Pancreas (tissue), 10 donors: ENCODE measurements around the gene DGKI. TPM values are rescaled to one million over a fixed set of nuclear protein-coding genes. Genes with fewer than 3 reads are reported as not detected.
A peak's percentile ranks its signal among the peaks of the same experiment; 100 is the strongest.

Experiments
- ATAC-seq, 4 donors: fragments of 200-7000 bp; cut with Tn5 transposase; one replicate each; pipeline versions ENCODE4 v1.8.0 to v1.9.1; 2020; ENCODE audit warnings: mild to moderate bottlenecking in 4 of 4, moderate library complexity in 4 of 4
- DNase-seq, 6 donors: peaks; one replicate each; pipeline ENCODE4 v3.0.0-alpha.2; 2020
- FAIRE-seq: peaks from 2 replicates; lab custom pipeline; 2012; peaks lifted over from hg19 to GRCh38; lab: Jason Lieb, UNC
- H3K27ac ChIP-seq, 4 donors: fragments of 200-600 bp; sonication (generic); 1 replicate in 3 of 4; 2 replicates in 1 of 4; pipeline versions ENCODE4 v1.5.0 to v1.8.0; 2020
- H3K27me3 ChIP-seq, 4 donors: fragments of 200-600 bp; one replicate each; pipeline ENCODE4 v1.8.0; 2021
- H3K36me3 ChIP-seq, 3 donors: fragments of 200-600 bp; sonication (generic) in 1 of 3; one replicate each; pipeline versions ENCODE4 v1.5.0 to v1.8.0; 2020 to 2021
- H3K4me1 ChIP-seq, 3 donors: fragments of 200-600 bp; one replicate each; pipeline ENCODE4 v1.8.0; 2021
- H3K4me3 ChIP-seq, 4 donors: fragments of 200-600 bp; sonication (generic) in 2 of 4; one replicate each; pipeline versions ENCODE4 v1.5.0 to v1.8.0; 2020 to 2021
- H3K9me3 ChIP-seq, 4 donors: fragments of 200-600 bp; one replicate each; pipeline ENCODE4 v1.8.0; 2021
- WGBS, 2 donors: extraction: QIAGEN DNeasy Blood & Tissue Kit; methylation state at CpG; one replicate each; pipeline ENCODE4 v1.1.7; 2013; 5-methylcytosine and 5-hydroxymethylcytosine counted together
- intact Hi-C, 3 donors: fragments of 100-400 bp; cut with DNase I; formaldehyde crosslinking; loops; one replicate each; pipeline versions ENCODE4 v1.11.1 to v1.14.2; 2022
- polyA plus RNA-seq, 2 donors: library from polyadenylated mRNA; stranded (reverse); fragments of 200-250 nt; gene quantifications; one replicate each; pipeline ENCODE4 v1.2.3, GENCODE V29; 2013
- total RNA-seq, 6 donors: library from RNA; stranded (reverse); fragmentation: NEBNext Ultra II Directional in 4 of 6; extraction: Animal tissue kit (Norgen Biotek cat#: 25700) in 4 of 6; gene quantifications; one replicate each; pipeline versions ENCODE4 v1.2.1 to v1.2.4, GENCODE V29; 2021 to 2023
- TF ChIP-seq, protein P1 (sequence below), 4 donors: fragments of 200-600 bp; sonication (generic) in 3 of 4; IDR thresholded peaks; one replicate each; pipeline versions ENCODE4 v1.5.0 to v1.8.0; 2021; ENCODE audit warnings: antibody characterized with exemption in 4 of 4
- donor health status: healthy with polysubstance abuse.
- donor health status: DM: no; HTN: no; CAD: no; lungs with moderate emphysema.
- donor health status: DM: no; HTN: no; CAD: no.
- donor health status: control.
- donor health status: control.
- donor health status: Bipolar disorder and iron deficiency.
- donor health status: DM: yes; HTN: yes; CAD: no.
- donor health status: DM: no; HTN: no; CAD: no.
- donor health status: DM: no; HTN: no; CAD: no.
- donor health status: DM: yes; HTN: yes; CAD: no.

The DGKI gene
- total and polyA plus RNA-seq, 8 donors, result 0.04 to 0.81 (median 0.15) TPM

GRCh38 chr7:137597856-137598255 lies 248.9 kb downstream of the DGKI start:
- DNase-seq (no peak), FAIRE-seq (no peak), ATAC-seq (no peak)
- Histone ChIP-seq H3K27me3 (no peaks in the 10 kb centered on the region), H3K27ac (no peak overlapping the region), H3K9me3 (no peaks in the 10 kb centered on the region), H3K4me3 (no peak overlapping the region), H3K4me1 (no peaks in the 10 kb centered on the region), H3K36me3 (no peaks in the 10 kb centered on the region)
- 61 to 65% methylated on average over 4 of the region's 4 CpGs for WGBS, 2 donors
- TF ChIP-seq, protein P1, sequence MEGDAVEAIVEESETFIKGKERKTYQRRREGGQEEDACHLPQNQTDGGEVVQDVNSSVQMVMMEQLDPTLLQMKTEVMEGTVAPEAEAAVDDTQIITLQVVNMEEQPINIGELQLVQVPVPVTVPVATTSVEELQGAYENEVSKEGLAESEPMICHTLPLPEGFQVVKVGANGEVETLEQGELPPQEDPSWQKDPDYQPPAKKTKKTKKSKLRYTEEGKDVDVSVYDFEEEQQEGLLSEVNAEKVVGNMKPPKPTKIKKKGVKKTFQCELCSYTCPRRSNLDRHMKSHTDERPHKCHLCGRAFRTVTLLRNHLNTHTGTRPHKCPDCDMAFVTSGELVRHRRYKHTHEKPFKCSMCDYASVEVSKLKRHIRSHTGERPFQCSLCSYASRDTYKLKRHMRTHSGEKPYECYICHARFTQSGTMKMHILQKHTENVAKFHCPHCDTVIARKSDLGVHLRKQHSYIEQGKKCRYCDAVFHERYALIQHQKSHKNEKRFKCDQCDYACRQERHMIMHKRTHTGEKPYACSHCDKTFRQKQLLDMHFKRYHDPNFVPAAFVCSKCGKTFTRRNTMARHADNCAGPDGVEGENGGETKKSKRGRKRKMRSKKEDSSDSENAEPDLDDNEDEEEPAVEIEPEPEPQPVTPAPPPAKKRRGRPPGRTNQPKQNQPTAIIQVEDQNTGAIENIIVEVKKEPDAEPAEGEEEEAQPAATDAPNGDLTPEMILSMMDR (IDR thresholded peaks at IDR 0.05), result no peak
- intact Hi-C loops, result no loop called here

DNA sequence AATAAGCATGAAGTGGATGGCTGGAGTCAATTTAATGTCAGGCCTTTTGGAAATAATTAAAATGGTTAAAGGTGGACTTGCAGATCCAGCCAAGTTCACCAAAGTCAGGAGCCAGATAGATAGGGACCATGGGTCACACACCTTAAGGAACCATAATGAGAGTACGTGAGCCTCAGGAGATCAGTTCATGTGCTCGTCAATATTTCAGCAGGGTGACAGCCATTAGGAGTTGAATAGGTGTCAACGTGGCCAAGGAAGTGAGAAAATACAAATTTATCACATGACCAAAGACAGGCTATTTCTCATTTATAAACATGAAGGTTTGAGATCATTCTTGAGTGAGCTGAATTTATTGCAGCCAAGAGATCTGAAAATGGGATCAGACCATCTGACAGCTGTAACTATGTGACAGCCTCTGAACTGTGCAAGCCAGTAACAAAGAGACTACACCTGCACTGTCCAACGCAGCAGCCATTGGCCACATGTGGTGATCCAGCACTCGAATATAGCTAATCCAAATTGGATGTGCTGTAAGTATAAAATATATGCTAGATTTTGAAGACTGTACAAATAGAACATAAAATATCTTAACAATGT lies 253.6 kb downstream of the DGKI start:
- Histone ChIP-seq H3K9me3 (no peaks in the 10 kb centered on the region), H3K4me1 (no peaks in the 10 kb centered on the region), H3K27ac (no peak overlapping the region), H3K27me3 (no peaks in the 10 kb centered on the region), H3K36me3 (no peaks in the 10 kb centered on the region), H3K4me3 (no peak overlapping the region)
- no peak for DNase-seq
- TF ChIP-seq, protein P1 (IDR thresholded peaks at IDR 0.05), result no peak
- intact Hi-C loops, result no loop called here
- 57 to 65% methylated on average over 5 of the region's 5 CpGs for WGBS, 2 donors
- no peak for FAIRE-seq
- ATAC-seq, result no peak

DNA sequence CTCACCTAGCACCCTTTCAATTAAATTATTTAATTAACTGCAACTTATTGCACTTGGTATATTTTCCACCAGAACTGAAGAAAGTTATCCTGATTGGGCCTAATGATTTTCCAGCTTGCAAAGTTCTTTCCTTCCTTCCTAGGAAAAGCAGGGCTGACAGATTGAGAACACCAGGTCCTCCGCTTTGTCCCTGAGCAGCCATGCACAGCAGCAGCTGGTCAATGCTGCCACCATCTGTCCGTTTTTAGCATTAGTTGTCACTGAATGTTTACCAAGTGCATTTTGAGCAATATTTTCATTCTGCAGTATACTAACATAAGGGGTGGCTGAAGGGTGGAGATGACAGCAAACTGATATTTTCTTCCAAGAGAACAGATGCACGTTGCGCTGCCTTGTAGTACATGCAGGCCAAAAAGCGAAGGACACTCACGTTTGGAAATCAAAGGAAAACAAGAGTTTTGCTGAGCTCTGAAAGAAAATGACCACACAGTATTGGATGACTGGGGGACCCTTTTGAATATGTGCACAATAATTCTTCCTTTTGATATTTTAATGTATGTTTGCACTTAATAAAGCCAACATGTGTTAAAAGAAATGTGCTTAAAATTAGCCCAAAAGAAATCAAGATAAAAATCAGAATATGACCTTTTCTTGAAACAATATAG lies 254.4 kb downstream of the DGKI start:
- FAIRE-seq (no peak), DNase-seq (peak in 2 of 6 donors; percentile 10 to 11), ATAC-seq (peak in 3 of 4 donors; percentile 43 to 66 (median 63))
- Histone ChIP-seq H3K36me3 (no peaks in the 10 kb centered on the region), H3K4me3 (no peak overlapping the region), H3K4me1 (no peaks in the 10 kb centered on the region), H3K27me3 (peaks cover 0 to 2% (median 0%) of the 10 kb centered on the region in 4 donors), H3K27ac (no peak overlapping the region), H3K9me3 (no peaks in the 10 kb centered on the region)
- 34 to 38% methylated on average over 6 of the region's 6 CpGs for WGBS, 2 donors
- intact Hi-C loops, result no loop called here
- TF ChIP-seq, protein P1 (IDR thresholded peaks at IDR 0.05), result peak in 1 of 4 donors; percentile 10

DNA sequence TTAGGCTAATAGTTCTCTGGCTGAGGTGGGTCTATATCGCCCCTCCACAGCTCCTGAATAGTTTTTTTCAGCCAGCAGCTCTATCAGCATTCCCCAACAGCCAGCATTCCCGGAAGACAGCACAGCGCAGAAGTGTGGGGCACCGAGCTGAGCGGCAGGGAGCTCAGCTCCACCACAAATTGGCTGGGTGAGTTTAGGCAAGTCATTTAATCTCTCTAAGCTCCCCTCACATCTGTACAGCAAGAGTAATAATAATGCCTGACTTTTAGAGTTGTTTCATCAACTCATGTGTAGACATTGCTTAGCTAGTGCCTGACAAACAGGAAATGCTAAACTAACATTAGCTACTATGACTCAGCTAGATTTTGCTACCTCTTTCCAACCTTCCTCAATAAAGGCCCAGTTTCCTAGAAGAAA lies 255.3 kb downstream of the DGKI start:
- WGBS, 2 donors, result 82 to 83% methylated on average over 5 of the region's 5 CpGs
- H3K4me1 ChIP-seq, result no peaks in the 10 kb centered on the region
- ATAC-seq, result no peak
- no peak for FAIRE-seq
- peaks cover 0 to 4% (median 0%) of the 10 kb centered on the region in 4 donors for H3K27me3 ChIP-seq
- H3K36me3 ChIP-seq, result no peaks in the 10 kb centered on the region
- TF ChIP-seq, protein P1 (IDR thresholded peaks at IDR 0.05), result no peak
- no peak overlapping the region for H3K27ac ChIP-seq
- no peak for DNase-seq
- H3K9me3 ChIP-seq, result no peaks in the 10 kb centered on the region
- no peak overlapping the region for H3K4me3 ChIP-seq
- intact Hi-C loops, result no loop called here
